H1 (cell line): Measurements from ENCODE around the gene NOL4L.

Source experiments
- ATF3 ChIP-seq: IDR thresholded peaks from 2 replicates; pipeline ENCODE4 v1.6.1; 2011; ENCODE audit warnings: low read depth, mild to moderate bottlenecking, low read length; ENCODE audit not compliant: insufficient read depth
- BCL11A ChIP-seq, 2 experiments: IDR thresholded peaks; one replicate each; pipeline ENCODE4 v1.6.1; 2011; ENCODE audit warnings: low read depth in 2 of 2, low read length in 2 of 2, mild to moderate bottlenecking in 2 of 2
- CREB1 ChIP-seq: IDR thresholded peaks from 2 replicates; pipeline ENCODE4 v1.6.1; 2012; ENCODE audit warnings: inconsistent platforms
- CTCF ChIP-seq, 3 experiments: IDR thresholded peaks; 1 replicate in 2 of 3; 2 replicates in 1 of 3; pipeline versions ENCODE4 v1.5.1 to v1.6.1; 2011; ENCODE audit warnings: low read length in 3 of 3, mild to moderate bottlenecking in 3 of 3, inconsistent platforms in 2 of 3, low read depth in 1 of 3, moderate library complexity in 1 of 3; ENCODE audit not compliant: insufficient read depth in 1 of 3; ENCODE audit errors: control extremely low read depth in 1 of 3
- EZH2 ChIP-seq: fragments of 200-600 bp; sonication (generic); IDR thresholded peaks from 2 replicates; pipeline ENCODE4 v1.7.1; 2012; ENCODE audit warnings: low read depth, mild to moderate bottlenecking, moderate library complexity, low read length, inconsistent platforms; ENCODE audit not compliant: severe bottlenecking
- MAFK ChIP-seq: IDR thresholded peaks from 2 replicates; pipeline ENCODE4 v1.6.1; 2012; ENCODE audit warnings: low read depth, mild to moderate bottlenecking, improper control_type of control experiment, low read length
- NRF1 ChIP-seq: IDR thresholded peaks from 2 replicates; pipeline ENCODE4 v1.6.1; 2011; ENCODE audit warnings: mild to moderate bottlenecking, low read depth, low read length, improper control_type of control experiment
- POLR2A ChIP-seq, 2 experiments: IDR thresholded peaks; 1 replicate in 1 of 2; 2 replicates in 1 of 2; pipeline ENCODE4 v1.6.1; 2011; ENCODE audit warnings: low read depth in 2 of 2, low read length in 2 of 2, mild to moderate bottlenecking in 2 of 2; ENCODE audit errors: control extremely low read depth in 1 of 2
- POLR2AphosphoS5 ChIP-seq: IDR thresholded peaks from 2 replicates; pipeline ENCODE4 v1.6.1; 2011; ENCODE audit warnings: low read depth, low read length
- SP1 ChIP-seq: IDR thresholded peaks from 2 replicates; pipeline ENCODE4 v1.6.1; 2011; ENCODE audit warnings: low read depth, low read length

- no peak for TF ChIP-seq CREB1
- no peak for TF ChIP-seq BCL11A (IDR thresholded peaks at IDR 0.05; ENCODE audit: low read depth in 2 of 2, low read length in 2 of 2)
- TF ChIP-seq ATF3: no peak
- TF ChIP-seq CTCF (IDR thresholded peaks at IDR 0.05; ENCODE audit: control extremely low read depth in 1 of 3, insufficient read depth in 1 of 3, low read depth in 1 of 3, low read length in 3 of 3): no peak
- no peak for TF ChIP-seq POLR2A (IDR thresholded peaks at IDR 0.05; ENCODE audit: control extremely low read depth in 1 of 2, low read depth in 2 of 2, low read length in 2 of 2)
- no peak for TF ChIP-seq MAFK
- no peak for TF ChIP-seq EZH2
- no peak for TF ChIP-seq SP1
- TF ChIP-seq NRF1: no peak
- TF ChIP-seq POLR2AphosphoS5: no peak
Observed at GRCh38 chr20:32539026-32539816, 45.9 kb downstream of the NOL4L start.
